Endothelial cell of umbilical vein (primary cell): ENCODE measurements around the gene TM9SF4. TPM values are rescaled to one million over a fixed set of nuclear protein-coding genes. Genes with fewer than 3 reads are reported as not detected.

Experiments used
- BruUV-seq: library from RNA; stranded (reverse); fragments of 400-500 nt; replicated peaks from 2 replicates; lab custom pipeline; 2021; lab: Mats Ljungman, UMichigan
- CTCF ChIA-PET: fragments of 300-600, 350-600 bp; sonication (Branson Sonifier 250); formaldehyde crosslinking; loops from one replicate; lab custom pipeline; 2021; ENCODE audit warnings: antibody characterized with exemption, inconsistent platforms; lab: Charles Lee
- POLR2A ChIA-PET: fragments of 300-600, 350-600 bp; sonication (Branson Sonifier 250); formaldehyde crosslinking; loops from one replicate; lab custom pipeline; 2021; ENCODE audit warnings: antibody characterized with exemption, inconsistent platforms; lab: Charles Lee
- DNase-seq: peaks from one replicate; pipeline ENCODE4 v3.0.0-alpha.2; 2011; ENCODE audit warnings: low read depth, low spot score
- FAIRE-seq: peaks from 2 replicates; lab custom pipeline; 2011; peaks lifted over from hg19 to GRCh38; lab: Jason Lieb, UNC
- H2AFZ ChIP-seq: 2 replicates; pipeline ENCODE4 v1.6.0; 2012; ENCODE audit warnings: low read depth, low read length, control low read depth, inconsistent platforms
- H3K27ac ChIP-seq: 2 replicates; pipeline ENCODE4 v1.5.1; 2011; ENCODE audit warnings: low read depth, mild to moderate bottlenecking, control low read depth, low read length, moderate library complexity; ENCODE audit not compliant: insufficient read depth
- H3K27me3 ChIP-seq, 2 experiments: 2 replicates each; pipeline versions ENCODE4 v1.6.0 to v1.6.1; 2011; ENCODE audit warnings: low read length in 2 of 2, mixed read lengths in 1 of 2; ENCODE audit not compliant: control insufficient read depth in 2 of 2, insufficient read depth in 2 of 2
- H3K36me3 ChIP-seq, 2 experiments: 2 replicates in 1 of 2; 3 replicates in 1 of 2; pipeline ENCODE4 v1.5.1; 2011; ENCODE audit warnings: low read length in 2 of 2, mild to moderate bottlenecking in 1 of 2, moderate library complexity in 1 of 2; ENCODE audit not compliant: control insufficient read depth in 2 of 2, insufficient read depth in 2 of 2; ENCODE audit errors: extremely low read depth in 1 of 2
- H3K4me1 ChIP-seq: 3 replicates; pipeline ENCODE4 v1.5.1; 2011; ENCODE audit warnings: mild to moderate bottlenecking, low read length; ENCODE audit not compliant: control insufficient read depth, insufficient read depth; ENCODE audit errors: extremely low read depth
- H3K4me2 ChIP-seq: 2 replicates; pipeline ENCODE4 v1.6.1; 2011; ENCODE audit warnings: low read length, control low read depth, mixed read lengths; ENCODE audit not compliant: insufficient read depth
- H3K4me3 ChIP-seq, 3 experiments: fragments of 200-600 bp in 1 of 3; sonication (generic), shearing (Covaris generic) in 1 of 3; replicated peaks in 1 of 3; 2 replicates each; pipeline ENCODE4 v1.5.1; 2011 to 2016; ENCODE audit warnings: control low read depth in 3 of 3, low read length in 3 of 3, mild to moderate bottlenecking in 2 of 3, inconsistent platforms in 1 of 3, low read depth in 1 of 3, moderate library complexity in 1 of 3; ENCODE audit not compliant: insufficient read depth in 1 of 3
- H3K79me2 ChIP-seq: 2 replicates; pipeline ENCODE4 v1.6.0; 2012; ENCODE audit warnings: low read length, inconsistent platforms; ENCODE audit not compliant: control insufficient read depth, insufficient read depth
- H3K9ac ChIP-seq: replicated peaks from 2 replicates; pipeline ENCODE3; 2011; ENCODE audit warnings: low read length, control low read depth; ENCODE audit not compliant: insufficient read depth; ENCODE audit errors: extremely low read depth
- H3K9me1 ChIP-seq: replicated peaks from 3 replicates; pipeline ENCODE4 v1.6.0; 2011; ENCODE audit warnings: mild to moderate bottlenecking, low read length; ENCODE audit not compliant: control insufficient read depth, insufficient read depth; ENCODE audit errors: extremely low read depth
- H3K9me3 ChIP-seq: replicated peaks from 2 replicates; pipeline ENCODE4 v1.5.1; 2012; ENCODE audit warnings: low read length, inconsistent platforms; ENCODE audit not compliant: control insufficient read depth, insufficient read depth
- H4K20me1 ChIP-seq: replicated peaks from 2 replicates; pipeline ENCODE3; 2011; ENCODE audit warnings: mild to moderate bottlenecking, low read length; ENCODE audit not compliant: control insufficient read depth, insufficient read depth; ENCODE audit errors: extremely low read depth
- GATA2 ChIP-seq: IDR thresholded peaks from 2 replicates; pipeline ENCODE4 v1.7.0; 2011; ENCODE audit warnings: low read depth, mild to moderate bottlenecking, moderate library complexity, mixed read lengths, low read length; ENCODE audit not compliant: insufficient read length, insufficient read depth
- JUN ChIP-seq: IDR thresholded peaks from 2 replicates; pipeline ENCODE4 v1.6.1; 2011; ENCODE audit warnings: borderline replicate concordance, low read depth; ENCODE audit not compliant: insufficient read length, insufficient read depth
- MAX ChIP-seq: IDR thresholded peaks from 2 replicates; pipeline ENCODE4 v1.6.1; 2011; ENCODE audit not compliant: insufficient read depth, insufficient read length
- MYC ChIP-seq: IDR thresholded peaks from one replicate; pipeline ENCODE4 v1.6.1; 2011; ENCODE audit warnings: mild to moderate bottlenecking, low read depth, low read length
- POLR2A ChIP-seq: IDR thresholded peaks from 2 replicates; pipeline ENCODE4 v1.6.1; 2012; ENCODE audit warnings: low read depth, mild to moderate bottlenecking, control low read depth, low read length
- POLR2AphosphoS5 ChIP-seq: IDR thresholded peaks from 2 replicates; pipeline ENCODE4 v1.6.1; 2012; ENCODE audit warnings: low read depth, mild to moderate bottlenecking, control low read depth, low read length, moderate library complexity; ENCODE audit not compliant: insufficient read depth
- dilution Hi-C: fragments of 300-500 bp; cut with MboI; formaldehyde crosslinking; loops from one replicate; pipeline ENCODE4 v1.15.0; 2019; ENCODE audit warnings: low sequenced_read_pairs; ENCODE audit not compliant: extremely low pct_ligation_motif_present
- intact Hi-C: fragments of 100-400 bp; cut with micrococcal nuclease; formaldehyde crosslinking; loops from one replicate; pipeline ENCODE4 v1.10.0; 2022
- polyA plus RNA-seq, 4 experiments: library from polyadenylated mRNA; depleted of rRNA in 3 of 4; stranded (reverse) in 3 of 4; unstranded in 1 of 4; fragments of >200 nt; gene quantifications; 2 replicates each; pipeline versions ENCODE4 v1.2.1 to v1.2.3, GENCODE V29; 2011 to 2012; ENCODE audit warnings: missing spikeins in 1 of 4
- total RNA-seq: library from RNA; stranded (reverse); gene quantifications from 2 replicates; pipeline ENCODE4 v1.2.3, GENCODE V29; 2021
- TF ChIP-seq, protein P1 (sequence below), 2 donors: IDR thresholded peaks; 1 replicate in 1 of 2; 2 replicates in 1 of 2; pipeline ENCODE4 v1.5.1; 2011; ENCODE audit warnings: low read length in 2 of 2, mild to moderate bottlenecking in 2 of 2, moderate library complexity in 2 of 2, control low read depth in 1 of 2, inconsistent platforms in 1 of 2, low read depth in 1 of 2; ENCODE audit not compliant: insufficient read depth in 1 of 2; ENCODE audit errors: extremely low read depth in 1 of 2

TM9SF4 gene
- total and polyA plus RNA-seq, 2 donors (not counting 3 experiments of a cell fraction or from before 2014, with no cell fraction given) = 46.4 to 61.9 TPM

DNA sequence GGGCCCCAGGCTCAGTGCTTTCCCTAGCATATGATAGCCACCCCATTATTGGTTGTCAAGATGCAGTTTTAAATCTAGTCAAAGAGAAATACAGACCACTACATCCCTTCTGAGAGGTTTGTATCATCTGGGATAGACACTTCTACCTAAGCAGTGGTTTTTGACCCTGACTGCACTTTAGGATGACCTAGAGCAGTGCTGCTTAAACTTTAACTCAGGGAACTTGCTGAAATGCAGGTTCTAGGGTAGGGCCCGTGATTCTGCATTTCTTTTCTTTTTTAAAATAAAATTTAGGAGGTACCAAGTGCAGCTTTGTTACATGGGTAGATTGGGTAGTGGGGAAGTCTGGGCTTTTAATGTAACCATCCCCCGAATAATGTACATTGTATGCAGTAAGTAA is 18.7 kb downstream of the TM9SF4 start:
- no peaks in the 10 kb centered on the region for H3K4me1 ChIP-seq
- FAIRE-seq (no peak), DNase-seq (no peak)
- H3K9me1 ChIP-seq = no peaks in the 10 kb centered on the region
- no peak overlapping the region for H3K4me3 ChIP-seq
- H3K36me3 ChIP-seq = peaks cover 0 to 6% of the 10 kb centered on the region in 2 experiments
- H2AFZ ChIP-seq = no peak overlapping the region
- no peak overlapping the region for H3K4me2 ChIP-seq
- no peak overlapping the region for H3K9ac ChIP-seq
- no peaks in the 10 kb centered on the region for H3K27me3 ChIP-seq
- H3K9me3 ChIP-seq = no peaks in the 10 kb centered on the region
- TF ChIP-seq, protein P1, sequence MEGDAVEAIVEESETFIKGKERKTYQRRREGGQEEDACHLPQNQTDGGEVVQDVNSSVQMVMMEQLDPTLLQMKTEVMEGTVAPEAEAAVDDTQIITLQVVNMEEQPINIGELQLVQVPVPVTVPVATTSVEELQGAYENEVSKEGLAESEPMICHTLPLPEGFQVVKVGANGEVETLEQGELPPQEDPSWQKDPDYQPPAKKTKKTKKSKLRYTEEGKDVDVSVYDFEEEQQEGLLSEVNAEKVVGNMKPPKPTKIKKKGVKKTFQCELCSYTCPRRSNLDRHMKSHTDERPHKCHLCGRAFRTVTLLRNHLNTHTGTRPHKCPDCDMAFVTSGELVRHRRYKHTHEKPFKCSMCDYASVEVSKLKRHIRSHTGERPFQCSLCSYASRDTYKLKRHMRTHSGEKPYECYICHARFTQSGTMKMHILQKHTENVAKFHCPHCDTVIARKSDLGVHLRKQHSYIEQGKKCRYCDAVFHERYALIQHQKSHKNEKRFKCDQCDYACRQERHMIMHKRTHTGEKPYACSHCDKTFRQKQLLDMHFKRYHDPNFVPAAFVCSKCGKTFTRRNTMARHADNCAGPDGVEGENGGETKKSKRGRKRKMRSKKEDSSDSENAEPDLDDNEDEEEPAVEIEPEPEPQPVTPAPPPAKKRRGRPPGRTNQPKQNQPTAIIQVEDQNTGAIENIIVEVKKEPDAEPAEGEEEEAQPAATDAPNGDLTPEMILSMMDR (IDR thresholded peaks at IDR 0.05; ENCODE audit: extremely low read depth in 1 of 2, insufficient read depth in 1 of 2, low read depth in 1 of 2, low read length in 2 of 2) = no peak
- TF ChIP-seq POLR2A (no peak), MYC (no peak), GATA2 (no peak), JUN (no peak), MAX (no peak), POLR2AphosphoS5 (no peak)
- H3K79me2 ChIP-seq = peaks cover 43% of the 10 kb centered on the region
- ChIA-PET POLR2A (no interaction called here), CTCF (no interaction called here)
- H4K20me1 ChIP-seq = no peaks in the 10 kb centered on the region
- intact Hi-C loops = no loop called here
- H3K27ac ChIP-seq = no peak overlapping the region
- dilution Hi-C loops = no loop called here
- no TSS peak for BruUV-seq
